GM23338 (cell line): ENCODE measurements around the gene GJC3. TPM values are rescaled to one million over a fixed set of nuclear protein-coding genes. Genes with fewer than 3 reads are reported as not detected.
"Not testable (repeated sequence)": the region's sequence is repeated elsewhere in the genome, so short reads cannot be mapped to it uniquely, and the experiment has no call there.

Experiments
- ATAC-seq: fragments of 200-7000 bp; cut with Tn5 transposase; 3 replicates; pipeline ENCODE4 v1.9.1; 2020
- DNase-seq: peaks from one replicate; pipeline ENCODE4 v3.0.0-alpha.2; 2015; ENCODE audit warnings: low spot score
- H2AFZ ChIP-seq: fragments of 200-600 bp; sonication (generic); 2 replicates; pipeline ENCODE4 v1.8.0; 2016; ENCODE audit warnings: antibody characterized with exemption, mild to moderate bottlenecking, moderate library complexity
- H3F3A ChIP-seq: fragments of 200-600 bp; sonication (generic); replicated peaks from 2 replicates; pipeline ENCODE4 v1.8.0; 2017; ENCODE audit warnings: antibody characterized with exemption, mixed run types, low read depth
- H3K27ac ChIP-seq: fragments of 200-600 bp; sonication (generic); 2 replicates; pipeline ENCODE4 v1.6.1; 2016; ENCODE audit warnings: low read depth
- H3K27me3 ChIP-seq: fragments of 200-600 bp; sonication (generic); 2 replicates; pipeline ENCODE4 v1.8.0; 2016; ENCODE audit warnings: mild to moderate bottlenecking, mixed run types, moderate library complexity; ENCODE audit not compliant: insufficient read depth
- H3K36me3 ChIP-seq: fragments of 200-600 bp; sonication (generic); 2 replicates; pipeline ENCODE4 v1.8.0; 2016; ENCODE audit warnings: mild to moderate bottlenecking; ENCODE audit not compliant: insufficient read depth
- H3K4me1 ChIP-seq: fragments of 200-600 bp; sonication (generic); 2 replicates; pipeline ENCODE4 v1.8.0; 2016; ENCODE audit warnings: mild to moderate bottlenecking, moderate library complexity; ENCODE audit not compliant: insufficient read depth
- H3K4me2 ChIP-seq: fragments of 200-600 bp; sonication (generic); 2 replicates; pipeline ENCODE4 v1.7.1; 2017; ENCODE audit warnings: mixed run types
- H3K4me3 ChIP-seq: fragments of 200-600 bp; sonication (generic); 2 replicates; pipeline ENCODE4 v1.6.1; 2016; ENCODE audit warnings: mixed run types
- H3K79me2 ChIP-seq: fragments of 200-600 bp; sonication (generic); replicated peaks from 2 replicates; pipeline ENCODE4 v1.8.0; 2017; ENCODE audit warnings: mild to moderate bottlenecking; ENCODE audit not compliant: insufficient read depth
- H3K9me2 ChIP-seq: fragments of 200-600 bp; sonication (generic); 2 replicates; pipeline ENCODE4 v1.8.0; 2017; ENCODE audit not compliant: insufficient read depth
- H4K20me1 ChIP-seq: fragments of 200-600 bp; sonication (generic); replicated peaks from 2 replicates; pipeline ENCODE4 v1.8.0; 2017; ENCODE audit warnings: mild to moderate bottlenecking; ENCODE audit not compliant: insufficient read depth
- H3K27ac Mint-ChIP-seq: 2 replicates; pipeline ENCODE4 v1.8.0; 2020; ENCODE audit warnings: inconsistent platforms, mild to moderate bottlenecking, moderate library complexity, mixed read lengths
- H3K27me3 Mint-ChIP-seq: 3 replicates; pipeline ENCODE4 v1.8.0; 2022; ENCODE audit warnings: low read depth, mild to moderate bottlenecking, moderate library complexity, mixed read lengths, inconsistent platforms; ENCODE audit not compliant: insufficient read depth, poor library complexity
- H3K36me3 Mint-ChIP-seq: 3 replicates; pipeline ENCODE4 v1.8.0; 2021; ENCODE audit warnings: low read depth, mild to moderate bottlenecking, inconsistent platforms, moderate library complexity, mixed read lengths
- H3K4me1 Mint-ChIP-seq: 3 replicates; pipeline ENCODE4 v1.8.0; 2020; ENCODE audit warnings: mild to moderate bottlenecking, inconsistent platforms, mixed read lengths
- H3K4me3 Mint-ChIP-seq: 3 replicates; pipeline ENCODE4 v1.8.0; 2021; ENCODE audit warnings: moderate library complexity, mild to moderate bottlenecking, inconsistent platforms, mixed read lengths
- H3K9me3 Mint-ChIP-seq: 3 replicates; pipeline ENCODE4 v1.8.0; 2020; ENCODE audit warnings: moderate library complexity, mild to moderate bottlenecking, inconsistent platforms, mixed read lengths
- EZH2 ChIP-seq: fragments of 200-600 bp; sonication (generic); IDR thresholded peaks from one replicate; pipeline ENCODE4 v1.8.0; 2017; ENCODE audit warnings: antibody characterized with exemption, mild to moderate bottlenecking, low read depth; ENCODE audit not compliant: unreplicated experiment
- EZH2phosphoT487 ChIP-seq: fragments of 200-600 bp; sonication (generic); IDR thresholded peaks from one replicate; pipeline ENCODE4 v1.8.1; 2018; ENCODE audit warnings: antibody characterized with exemption; ENCODE audit not compliant: unreplicated experiment
- NANOG ChIP-seq: IDR thresholded peaks from 2 replicates; pipeline ENCODE4 v1.6.1; 2016; ENCODE audit warnings: antibody characterized with exemption, borderline replicate concordance
- polyA plus RNA-seq: library from polyadenylated mRNA; unstranded; fragments of >200 nt; fragmentation: Nextera tagmentation; extraction: Ambion mirVana; gene quantifications from 2 replicates; pipeline ENCODE4 v1.2.1, GENCODE V29; 2016
- total RNA-seq: library from RNA; depleted of rRNA; stranded (reverse); fragments of >200 nt; shearing (Covaris generic); gene quantifications from 2 replicates; pipeline ENCODE4 v1.2.3, GENCODE V29; 2014
- TF ChIP-seq, protein P1 (sequence below): IDR thresholded peaks from 2 replicates; pipeline ENCODE4 v1.6.1; 2016; ENCODE audit warnings: antibody characterized with exemption
- TF ChIP-seq, protein P2 (sequence below): IDR thresholded peaks from one replicate; pipeline ENCODE4 v1.6.1; 2018; ENCODE audit warnings: antibody characterized with exemption; ENCODE audit not compliant: unreplicated experiment
- TF ChIP-seq, protein P3 (sequence below): fragments of 250-450 bp; sonication (Bioruptor Pico); IDR thresholded peaks from 2 replicates; pipeline ENCODE4 v1.5.0; 2020; ENCODE audit warnings: mild to moderate bottlenecking, moderate library complexity

The GJC3 gene
- total and polyA plus RNA-seq, 2 experiments from 2014 or later, result 0.56 to 3.1 TPM

DNA sequence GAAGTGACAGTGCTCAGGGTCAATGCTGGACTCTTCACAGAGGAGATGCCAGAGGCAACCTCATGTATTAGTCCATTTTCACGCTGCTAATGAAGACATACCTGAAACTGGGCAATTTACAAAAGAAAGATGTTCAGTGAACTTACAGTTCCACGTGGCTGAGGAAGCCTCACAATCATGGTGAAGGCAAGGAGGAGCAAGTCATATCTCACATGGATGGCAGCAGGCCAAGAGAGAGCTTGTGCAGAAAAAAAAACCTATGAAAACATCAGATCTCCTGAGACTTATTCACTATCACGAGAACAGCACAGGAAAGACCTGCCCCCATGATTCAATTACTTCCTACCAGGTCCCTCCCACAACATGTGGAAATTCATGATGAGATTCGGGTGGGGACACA lies 5.6 kb upstream of the GJC3 start:
- peaks cover 43% of the 10 kb centered on the region for H3K36me3 Mint-ChIP-seq
- not testable (repeated sequence) for H4K20me1 ChIP-seq, H3K4me1 ChIP-seq, ATAC-seq, H3K36me3 ChIP-seq, H3K4me2 ChIP-seq, H3K4me3 Mint-ChIP-seq, H3K27ac ChIP-seq, H3K27ac Mint-ChIP-seq, H3K27me3 ChIP-seq, H3K79me2 ChIP-seq, H3F3A ChIP-seq, H2AFZ ChIP-seq, DNase-seq, H3K27me3 Mint-ChIP-seq, H3K4me3 ChIP-seq
- H3K9me2 ChIP-seq, result peaks cover 17% of the 10 kb centered on the region
- H3K9me3 Mint-ChIP-seq, result peaks cover 27% of the 10 kb centered on the region
- peaks cover 15% of the 10 kb centered on the region for H3K4me1 Mint-ChIP-seq

DNA sequence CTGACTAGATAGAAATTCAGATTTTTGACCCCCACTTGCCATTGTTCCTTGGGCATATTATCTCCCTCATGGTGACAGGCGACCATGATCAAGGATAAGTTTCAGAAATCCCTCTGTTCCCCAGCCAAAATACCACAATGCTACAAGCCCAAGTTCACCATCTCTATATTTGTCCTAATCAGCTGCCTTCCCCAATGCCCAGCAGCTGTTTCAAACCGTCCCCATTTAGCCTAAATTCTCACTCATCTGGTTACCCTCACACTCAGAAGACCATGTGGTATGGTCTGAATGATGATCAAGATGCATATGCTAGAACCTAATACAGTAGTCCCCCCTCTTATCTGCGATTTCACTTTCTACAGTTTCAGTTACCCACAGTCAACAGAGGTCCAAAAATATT lies 956 bp upstream of the GJC3 start:
- DNase-seq, result no peak
- Mint-ChIP-seq H3K4me1 (peaks cover 39% of the 10 kb centered on the region), H3K36me3 (peaks cover 11% of the 10 kb centered on the region; the same call in 2 of the 3 replicates), H3K27me3 (peaks cover 12% of the 10 kb centered on the region), H3K27ac (no peak overlapping the region), H3K9me3 (no peaks in the 10 kb centered on the region), H3K4me3 (no peak overlapping the region)
- Histone ChIP-seq H3K4me3 (peak overlapping the region; percentile 49; the same call in 1 of the 2 replicates), H3K4me2 (peak overlapping the region; percentile 70; the same call in 1 of the 2 replicates), H2AFZ (no peak overlapping the region), H4K20me1 (no peaks in the 10 kb centered on the region), H3K27ac (no peak overlapping the region), H3K9me2 (peaks cover 24% of the 10 kb centered on the region), H3K79me2 (no peaks in the 10 kb centered on the region), H3K27me3 (no peaks in the 10 kb centered on the region), H3F3A (no peaks in the 10 kb centered on the region), H3K4me1 (peaks cover 9% of the 10 kb centered on the region), H3K36me3 (no peaks in the 10 kb centered on the region)
- TF ChIP-seq NANOG (no peak), EZH2phosphoT487 (no peak)
- TF ChIP-seq, protein P1, sequence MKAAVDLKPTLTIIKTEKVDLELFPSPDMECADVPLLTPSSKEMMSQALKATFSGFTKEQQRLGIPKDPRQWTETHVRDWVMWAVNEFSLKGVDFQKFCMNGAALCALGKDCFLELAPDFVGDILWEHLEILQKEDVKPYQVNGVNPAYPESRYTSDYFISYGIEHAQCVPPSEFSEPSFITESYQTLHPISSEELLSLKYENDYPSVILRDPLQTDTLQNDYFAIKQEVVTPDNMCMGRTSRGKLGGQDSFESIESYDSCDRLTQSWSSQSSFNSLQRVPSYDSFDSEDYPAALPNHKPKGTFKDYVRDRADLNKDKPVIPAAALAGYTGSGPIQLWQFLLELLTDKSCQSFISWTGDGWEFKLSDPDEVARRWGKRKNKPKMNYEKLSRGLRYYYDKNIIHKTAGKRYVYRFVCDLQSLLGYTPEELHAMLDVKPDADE, result no peak
- ATAC-seq, result no peak

DNA sequence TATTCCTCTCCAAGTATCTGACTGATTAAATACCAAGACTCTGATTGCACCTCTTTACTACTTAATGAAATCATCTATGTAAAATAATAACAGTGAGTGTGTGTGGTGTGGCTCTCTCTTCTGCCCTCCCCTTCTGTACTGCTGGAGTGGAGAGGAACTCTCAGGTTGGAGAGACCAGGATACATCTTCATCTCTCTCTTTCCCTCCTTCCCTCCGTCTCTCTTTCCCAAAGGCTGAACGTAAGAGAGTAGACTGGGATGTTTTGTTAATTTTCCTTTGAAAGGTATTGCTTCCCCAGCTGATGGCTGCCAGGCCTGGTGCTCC lies 272 bp upstream of the GJC3 start:
- ATAC-seq, result peak; percentile 10; the same call in 1 of the 3 replicates
- Histone ChIP-seq H3K27me3 (no peaks in the 10 kb centered on the region), H3F3A (no peaks in the 10 kb centered on the region), H3K27ac (no peak overlapping the region; the same call in 1 of the 2 replicates), H3K4me1 (peaks cover 9% of the 10 kb centered on the region), H3K9me2 (peaks cover 24% of the 10 kb centered on the region), H3K36me3 (no peaks in the 10 kb centered on the region), H3K4me2 (peak overlapping the region; percentile 70; the same call in 1 of the 2 replicates), H3K79me2 (no peaks in the 10 kb centered on the region), H3K4me3 (peak overlapping the region; percentile 49), H4K20me1 (no peaks in the 10 kb centered on the region), H2AFZ (peak overlapping the region; percentile 29; the same call in 1 of the 2 replicates)
- DNase-seq, result no peak
- H3K27me3 Mint-ChIP-seq, result peaks cover 12% of the 10 kb centered on the region
- H3K9me3 Mint-ChIP-seq, result no peaks in the 10 kb centered on the region
- no peak overlapping the region for H3K27ac Mint-ChIP-seq
- peaks cover 37% of the 10 kb centered on the region for H3K4me1 Mint-ChIP-seq
- H3K36me3 Mint-ChIP-seq, result peaks cover 6% of the 10 kb centered on the region; the same call in 2 of the 3 replicates
- peak overlapping the region; percentile 65 for H3K4me3 Mint-ChIP-seq
- TF ChIP-seq, protein P2, sequence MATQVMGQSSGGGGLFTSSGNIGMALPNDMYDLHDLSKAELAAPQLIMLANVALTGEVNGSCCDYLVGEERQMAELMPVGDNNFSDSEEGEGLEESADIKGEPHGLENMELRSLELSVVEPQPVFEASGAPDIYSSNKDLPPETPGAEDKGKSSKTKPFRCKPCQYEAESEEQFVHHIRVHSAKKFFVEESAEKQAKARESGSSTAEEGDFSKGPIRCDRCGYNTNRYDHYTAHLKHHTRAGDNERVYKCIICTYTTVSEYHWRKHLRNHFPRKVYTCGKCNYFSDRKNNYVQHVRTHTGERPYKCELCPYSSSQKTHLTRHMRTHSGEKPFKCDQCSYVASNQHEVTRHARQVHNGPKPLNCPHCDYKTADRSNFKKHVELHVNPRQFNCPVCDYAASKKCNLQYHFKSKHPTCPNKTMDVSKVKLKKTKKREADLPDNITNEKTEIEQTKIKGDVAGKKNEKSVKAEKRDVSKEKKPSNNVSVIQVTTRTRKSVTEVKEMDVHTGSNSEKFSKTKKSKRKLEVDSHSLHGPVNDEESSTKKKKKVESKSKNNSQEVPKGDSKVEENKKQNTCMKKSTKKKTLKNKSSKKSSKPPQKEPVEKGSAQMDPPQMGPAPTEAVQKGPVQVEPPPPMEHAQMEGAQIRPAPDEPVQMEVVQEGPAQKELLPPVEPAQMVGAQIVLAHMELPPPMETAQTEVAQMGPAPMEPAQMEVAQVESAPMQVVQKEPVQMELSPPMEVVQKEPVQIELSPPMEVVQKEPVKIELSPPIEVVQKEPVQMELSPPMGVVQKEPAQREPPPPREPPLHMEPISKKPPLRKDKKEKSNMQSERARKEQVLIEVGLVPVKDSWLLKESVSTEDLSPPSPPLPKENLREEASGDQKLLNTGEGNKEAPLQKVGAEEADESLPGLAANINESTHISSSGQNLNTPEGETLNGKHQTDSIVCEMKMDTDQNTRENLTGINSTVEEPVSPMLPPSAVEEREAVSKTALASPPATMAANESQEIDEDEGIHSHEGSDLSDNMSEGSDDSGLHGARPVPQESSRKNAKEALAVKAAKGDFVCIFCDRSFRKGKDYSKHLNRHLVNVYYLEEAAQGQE, result no peak
- no peak for TF ChIP-seq EZH2
- no peak for TF ChIP-seq NANOG
- TF ChIP-seq, protein P3, sequence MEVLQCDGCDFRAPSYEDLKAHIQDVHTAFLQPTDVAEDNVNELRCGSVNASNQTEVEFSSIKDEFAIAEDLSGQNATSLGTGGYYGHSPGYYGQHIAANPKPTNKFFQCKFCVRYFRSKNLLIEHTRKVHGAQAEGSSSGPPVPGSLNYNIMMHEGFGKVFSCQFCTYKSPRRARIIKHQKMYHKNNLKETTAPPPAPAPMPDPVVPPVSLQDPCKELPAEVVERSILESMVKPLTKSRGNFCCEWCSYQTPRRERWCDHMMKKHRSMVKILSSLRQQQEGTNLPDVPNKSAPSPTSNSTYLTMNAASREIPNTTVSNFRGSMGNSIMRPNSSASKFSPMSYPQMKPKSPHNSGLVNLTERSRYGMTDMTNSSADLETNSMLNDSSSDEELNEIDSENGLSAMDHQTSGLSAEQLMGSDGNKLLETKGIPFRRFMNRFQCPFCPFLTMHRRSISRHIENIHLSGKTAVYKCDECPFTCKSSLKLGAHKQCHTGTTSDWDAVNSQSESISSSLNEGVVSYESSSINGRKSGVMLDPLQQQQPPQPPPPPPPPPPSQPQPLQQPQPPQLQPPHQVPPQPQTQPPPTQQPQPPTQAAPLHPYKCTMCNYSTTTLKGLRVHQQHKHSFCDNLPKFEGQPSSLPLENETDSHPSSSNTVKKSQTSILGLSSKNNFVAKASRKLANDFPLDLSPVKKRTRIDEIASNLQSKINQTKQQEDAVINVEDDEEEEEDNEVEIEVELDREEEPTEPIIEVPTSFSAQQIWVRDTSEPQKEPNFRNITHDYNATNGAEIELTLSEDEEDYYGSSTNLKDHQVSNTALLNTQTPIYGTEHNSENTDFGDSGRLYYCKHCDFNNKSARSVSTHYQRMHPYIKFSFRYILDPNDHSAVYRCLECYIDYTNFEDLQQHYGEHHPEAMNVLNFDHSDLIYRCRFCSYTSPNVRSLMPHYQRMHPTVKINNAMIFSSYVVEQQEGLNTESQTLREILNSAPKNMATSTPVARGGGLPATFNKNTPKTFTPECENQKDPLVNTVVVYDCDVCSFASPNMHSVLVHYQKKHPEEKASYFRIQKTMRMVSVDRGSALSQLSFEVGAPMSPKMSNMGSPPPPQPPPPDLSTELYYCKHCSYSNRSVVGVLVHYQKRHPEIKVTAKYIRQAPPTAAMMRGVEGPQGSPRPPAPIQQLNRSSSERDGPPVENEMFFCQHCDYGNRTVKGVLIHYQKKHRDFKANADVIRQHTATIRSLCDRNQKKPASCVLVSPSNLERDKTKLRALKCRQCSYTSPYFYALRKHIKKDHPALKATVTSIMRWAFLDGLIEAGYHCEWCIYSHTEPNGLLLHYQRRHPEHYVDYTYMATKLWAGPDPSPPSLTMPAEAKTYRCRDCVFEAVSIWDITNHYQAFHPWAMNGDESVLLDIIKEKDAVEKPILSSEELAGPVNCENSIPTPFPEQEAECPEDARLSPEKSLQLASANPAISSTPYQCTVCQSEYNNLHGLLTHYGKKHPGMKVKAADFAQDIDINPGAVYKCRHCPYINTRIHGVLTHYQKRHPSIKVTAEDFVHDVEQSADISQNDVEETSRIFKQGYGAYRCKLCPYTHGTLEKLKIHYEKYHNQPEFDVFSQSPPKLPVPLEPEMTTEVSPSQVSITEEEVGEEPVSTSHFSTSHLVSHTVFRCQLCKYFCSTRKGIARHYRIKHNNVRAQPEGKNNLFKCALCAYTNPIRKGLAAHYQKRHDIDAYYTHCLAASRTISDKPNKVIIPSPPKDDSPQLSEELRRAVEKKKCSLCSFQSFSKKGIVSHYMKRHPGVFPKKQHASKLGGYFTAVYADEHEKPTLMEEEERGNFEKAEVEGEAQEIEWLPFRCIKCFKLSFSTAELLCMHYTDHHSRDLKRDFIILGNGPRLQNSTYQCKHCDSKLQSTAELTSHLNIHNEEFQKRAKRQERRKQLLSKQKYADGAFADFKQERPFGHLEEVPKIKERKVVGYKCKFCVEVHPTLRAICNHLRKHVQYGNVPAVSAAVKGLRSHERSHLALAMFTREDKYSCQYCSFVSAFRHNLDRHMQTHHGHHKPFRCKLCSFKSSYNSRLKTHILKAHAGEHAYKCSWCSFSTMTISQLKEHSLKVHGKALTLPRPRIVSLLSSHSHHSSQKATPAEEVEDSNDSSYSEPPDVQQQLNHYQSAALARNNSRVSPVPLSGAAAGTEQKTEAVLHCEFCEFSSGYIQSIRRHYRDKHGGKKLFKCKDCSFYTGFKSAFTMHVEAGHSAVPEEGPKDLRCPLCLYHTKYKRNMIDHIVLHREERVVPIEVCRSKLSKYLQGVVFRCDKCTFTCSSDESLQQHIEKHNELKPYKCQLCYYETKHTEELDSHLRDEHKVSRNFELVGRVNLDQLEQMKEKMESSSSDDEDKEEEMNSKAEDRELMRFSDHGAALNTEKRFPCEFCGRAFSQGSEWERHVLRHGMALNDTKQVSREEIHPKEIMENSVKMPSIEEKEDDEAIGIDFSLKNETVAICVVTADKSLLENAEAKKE, result no peak
